Activated CD4-positive, CD25-positive, alpha-beta regulatory T cell treated with anti-CD3 and anti-CD28 coated beads, Interleukin-2, amount 50 U/mL, for 24 hours (primary cell): ENCODE measurements around the gene OSTN.

ENCODE experiments used
- ATAC-seq, 2 donors: fragments of 150-1000 bp; cut with Tn5 transposase; one replicate each; pipeline ENCODE4 v1.10.0; 2021; ENCODE audit warnings: mild to moderate bottlenecking in 1 of 2, moderate library complexity in 1 of 2

Gene OSTN

DNA sequence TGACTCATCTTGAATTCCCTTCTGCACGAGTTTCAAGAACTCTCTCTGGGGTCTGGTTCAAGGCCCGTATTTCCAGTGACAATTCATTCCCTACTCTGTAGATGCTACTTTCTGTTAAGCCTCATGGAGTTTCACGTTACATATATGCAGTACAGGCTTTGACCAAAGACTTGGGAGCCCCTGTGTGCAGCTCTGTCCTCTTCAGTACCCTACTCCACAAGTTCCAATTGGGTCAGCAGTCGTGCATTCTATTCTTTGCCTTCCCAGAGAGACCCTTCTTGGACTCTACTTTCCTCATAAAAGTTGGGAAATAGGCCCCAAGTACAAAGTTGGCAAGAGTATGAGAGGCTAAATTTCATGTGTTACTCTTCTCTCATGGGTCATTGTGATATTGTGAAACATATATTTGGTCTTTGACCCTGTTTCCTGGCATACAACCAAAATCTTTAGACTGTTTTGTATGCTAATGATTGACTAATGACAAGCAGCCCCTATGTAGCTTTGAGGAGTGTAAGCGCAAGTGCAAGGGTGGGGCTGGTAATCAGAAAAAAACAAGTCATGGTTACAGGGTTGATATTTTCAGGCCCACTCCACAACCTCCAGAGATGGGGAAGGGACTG lies 115.2 kb downstream of the OSTN start:
- ATAC-seq, result no peak
